Measurements from ENCODE around the gene ELOVL1. TPM values are rescaled to one million over a fixed set of nuclear protein-coding genes. Genes with fewer than 3 reads are reported as not detected.

The ELOVL1 gene
- total RNA-seq, 1 experiment from 2014 or later, result 176 TPM

DNA sequence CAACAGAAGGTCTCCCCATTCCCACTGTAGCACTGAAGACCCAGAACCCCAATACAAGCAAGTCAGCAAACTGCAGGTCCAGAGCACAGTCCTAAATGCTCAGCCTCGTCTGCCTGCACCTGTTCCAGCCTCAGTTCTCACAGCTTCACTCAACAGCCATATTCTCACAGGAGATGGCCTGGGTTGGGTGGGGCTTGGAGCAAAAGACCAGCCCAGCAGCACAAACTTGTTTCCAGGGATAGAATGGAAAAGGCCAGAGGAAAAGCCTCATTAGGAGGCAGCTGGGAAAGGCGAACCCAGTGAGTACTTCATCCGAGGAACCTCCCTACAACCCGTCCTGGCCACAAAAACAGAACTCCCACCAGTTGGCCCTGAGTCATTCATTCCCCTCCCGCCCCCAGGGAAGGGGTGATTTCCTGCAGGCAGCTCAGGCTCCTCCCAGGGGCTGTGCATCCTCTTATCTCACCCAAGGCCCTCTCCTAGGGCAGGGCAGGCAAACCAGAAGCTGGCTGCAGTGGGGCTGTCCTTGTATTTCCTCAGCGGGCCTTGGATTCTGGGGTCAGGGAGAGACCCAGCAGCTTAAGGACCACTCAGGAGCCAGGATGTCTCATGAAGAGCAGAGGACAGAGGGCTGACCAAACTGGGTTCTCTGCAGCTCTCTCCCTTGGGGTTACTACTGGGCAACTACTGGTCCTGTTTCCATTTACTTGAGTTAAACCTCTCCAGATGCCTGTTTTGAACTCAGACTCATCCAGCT lies 37.6 kb downstream of the ELOVL1 start:
- no peak for DNase-seq (ENCODE audit: low spot score)

DNA sequence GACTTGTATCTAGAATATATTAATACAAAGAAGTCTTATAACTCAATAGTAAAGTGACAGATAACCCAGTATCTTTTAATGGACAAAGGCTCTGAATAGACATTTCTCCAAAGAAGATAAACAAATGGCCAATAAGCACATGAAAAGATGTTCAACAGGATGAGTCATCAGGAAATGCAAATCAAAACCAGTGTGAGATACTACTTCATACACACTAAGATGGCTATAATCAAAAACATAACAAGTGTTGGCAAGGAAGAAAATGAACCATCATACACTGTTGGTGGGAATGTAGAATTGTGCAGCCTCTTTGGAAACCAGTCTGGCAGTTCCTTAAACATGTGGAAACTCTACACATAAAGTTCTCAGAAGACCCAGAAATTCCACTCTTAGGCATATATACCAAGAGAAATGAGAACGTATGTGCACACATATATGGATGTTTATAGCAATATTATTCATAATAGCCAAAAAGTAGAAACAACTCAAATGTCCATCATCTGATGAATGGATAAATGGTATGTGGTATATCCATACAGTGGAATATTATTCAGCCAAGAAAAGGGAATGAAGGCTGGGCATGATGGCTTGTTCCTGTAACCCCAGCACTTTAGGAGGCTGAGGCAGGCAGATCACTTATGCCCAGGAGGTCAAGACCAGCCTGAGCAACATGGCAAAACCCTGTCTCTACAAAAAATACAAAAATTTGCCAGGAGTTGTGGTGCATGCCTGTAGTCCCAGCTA lies 40.1 kb downstream of the ELOVL1 start:
- DNase-seq (ENCODE audit: low spot score), result no peak

DNA sequence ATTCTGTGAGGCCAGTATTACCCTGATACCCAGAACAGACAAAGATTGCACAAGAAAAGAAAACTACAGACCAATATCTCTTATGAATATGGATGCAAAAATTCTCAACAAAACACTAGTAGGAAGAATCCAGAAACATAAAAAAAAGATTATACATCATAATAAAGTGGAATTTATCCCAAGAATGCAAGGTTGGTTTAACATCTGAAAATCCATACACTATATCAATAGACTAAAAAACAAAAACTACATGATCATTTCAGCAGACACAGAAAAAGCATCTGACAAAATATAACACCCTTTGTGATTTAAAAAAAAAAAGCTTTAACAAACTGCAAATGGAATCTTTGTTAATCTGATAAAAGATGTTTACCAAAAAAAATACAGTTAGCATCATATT lies 42.4 kb downstream of the ELOVL1 start:
- no peak for DNase-seq (ENCODE audit: low spot score)

DNA sequence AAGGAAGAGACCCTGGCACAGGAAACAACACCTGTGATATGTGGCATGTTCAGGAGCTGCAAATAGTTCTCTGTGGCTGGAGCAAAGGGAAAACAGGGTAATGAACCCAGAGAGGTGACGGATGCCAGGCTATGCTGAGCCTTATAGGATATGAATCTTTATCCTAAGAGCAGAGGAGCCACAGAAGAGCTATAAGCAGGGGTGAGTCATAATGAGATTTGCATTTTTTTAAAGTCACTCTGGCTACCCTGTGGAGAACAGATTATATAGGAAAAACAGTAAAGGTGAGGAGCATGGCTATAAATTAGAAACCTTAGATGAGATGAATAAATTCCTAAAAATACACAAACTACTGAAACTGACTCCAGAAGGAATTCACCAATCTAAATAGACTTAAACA lies 43.0 kb downstream of the ELOVL1 start:
- no peak for DNase-seq (ENCODE audit: low spot score)

- no peak for DNase-seq (ENCODE audit: low spot score)
Observed at GRCh38 chr1:43322506-43322905, 45.3 kb downstream of the ELOVL1 start.

DNA sequence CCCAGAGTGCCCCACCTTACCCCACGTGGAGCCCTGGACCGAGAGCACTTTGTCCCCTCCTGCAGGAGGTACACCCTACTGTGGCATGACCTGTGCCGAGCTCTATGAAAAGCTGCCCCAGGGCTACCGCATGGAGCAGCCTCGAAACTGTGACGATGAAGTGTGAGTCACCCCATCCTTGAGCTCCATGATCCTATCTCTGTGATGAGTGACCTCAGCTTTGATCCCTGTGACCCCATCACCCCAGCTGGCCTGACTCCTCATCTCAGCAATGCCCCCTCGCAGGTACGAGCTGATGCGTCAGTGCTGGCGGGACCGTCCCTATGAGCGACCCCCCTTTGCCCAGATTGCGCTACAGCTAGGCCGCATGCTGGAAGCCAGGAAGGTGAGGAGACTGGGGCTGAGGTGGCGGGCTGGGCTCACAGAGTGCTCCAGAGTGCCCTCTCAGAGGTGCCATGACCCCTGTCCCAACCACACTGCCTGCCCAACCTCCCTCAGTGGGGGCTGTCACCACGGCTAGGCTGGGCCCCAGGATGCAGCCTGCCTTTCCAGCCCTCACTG lies 46.4 kb downstream of the ELOVL1 start:
- no peak for DNase-seq (ENCODE audit: low spot score)

- DNase-seq (ENCODE audit: low spot score), result no peak
Observed at GRCh38 chr1:43319766-43320165, 48.0 kb downstream of the ELOVL1 start.

GRCh38 chr1:43319288-43319687 lies 48.5 kb downstream of the ELOVL1 start:
- DNase-seq (ENCODE audit: low spot score), result no peak

DNA sequence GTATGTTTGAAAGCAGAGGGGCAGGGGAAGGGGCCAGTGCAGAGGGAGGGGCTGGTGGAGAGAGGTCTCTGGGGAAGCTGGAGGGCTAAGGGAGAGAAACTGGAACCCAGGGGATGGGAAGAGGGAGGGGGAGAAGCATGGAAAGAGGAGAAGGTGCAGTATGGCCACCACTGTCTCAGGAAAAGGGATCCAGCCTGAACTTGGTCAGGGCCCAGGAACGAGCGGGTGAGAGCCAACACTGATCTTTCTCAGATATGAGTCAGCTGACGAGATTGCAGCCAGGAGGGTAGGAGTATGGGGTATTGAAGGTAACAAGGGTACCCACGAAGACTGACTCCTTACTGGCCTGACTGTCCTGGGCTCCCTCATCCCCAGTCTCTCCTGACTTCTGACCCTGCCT lies 49.0 kb downstream of the ELOVL1 start:
- DNase-seq (ENCODE audit: low spot score), result no peak

GRCh38 chr1:43317817-43318471 lies 49.9 kb downstream of the ELOVL1 start:
- no peak for DNase-seq (ENCODE audit: low spot score)

- peak; percentile 11 for DNase-seq (ENCODE audit: low spot score)
Observed at GRCh38 chr1:43316738-43317520, 50.9 kb downstream of the ELOVL1 start.

DNA sequence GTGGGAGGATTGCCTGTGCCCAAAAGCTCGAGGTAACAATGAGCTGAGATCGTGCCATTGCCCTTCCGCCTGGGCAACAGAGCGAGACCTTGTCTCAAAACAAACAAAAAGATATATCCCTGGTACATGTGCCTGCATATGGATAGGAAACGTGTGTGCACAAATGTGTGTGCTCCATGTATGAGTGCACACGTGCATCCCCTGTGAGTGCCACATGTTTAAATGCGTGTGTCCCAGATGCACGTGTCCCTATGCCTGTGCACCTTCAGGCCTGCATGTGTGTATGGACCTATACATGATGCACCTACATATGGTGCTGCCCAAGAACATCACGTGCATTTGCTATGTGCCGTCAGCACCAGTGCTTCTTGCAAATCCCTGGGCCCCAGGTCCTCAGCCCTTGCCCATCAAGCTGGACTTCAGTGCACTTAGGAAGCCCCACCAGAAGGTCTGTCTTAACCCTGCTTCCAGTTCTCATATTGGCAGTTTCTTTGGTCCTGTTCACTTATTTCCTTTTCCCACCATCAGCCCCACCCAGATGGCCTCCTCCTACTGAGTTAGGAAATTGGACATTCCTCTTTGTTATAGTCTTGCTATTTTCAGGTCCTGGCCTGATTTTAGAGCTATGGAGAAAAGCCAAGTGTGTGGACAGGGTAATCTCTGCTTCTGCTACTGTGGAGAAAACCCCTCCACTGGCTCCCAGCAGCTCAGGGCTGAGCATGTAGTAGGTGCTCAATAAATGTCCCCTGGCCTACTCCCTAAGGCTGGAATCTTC lies 51.7 kb downstream of the ELOVL1 start:
- DNase-seq (ENCODE audit: low spot score), result no peak

- DNase-seq (ENCODE audit: low spot score), result no peak
Observed at GRCh38 chr1:43315481-43315880, 52.3 kb downstream of the ELOVL1 start.

DNA sequence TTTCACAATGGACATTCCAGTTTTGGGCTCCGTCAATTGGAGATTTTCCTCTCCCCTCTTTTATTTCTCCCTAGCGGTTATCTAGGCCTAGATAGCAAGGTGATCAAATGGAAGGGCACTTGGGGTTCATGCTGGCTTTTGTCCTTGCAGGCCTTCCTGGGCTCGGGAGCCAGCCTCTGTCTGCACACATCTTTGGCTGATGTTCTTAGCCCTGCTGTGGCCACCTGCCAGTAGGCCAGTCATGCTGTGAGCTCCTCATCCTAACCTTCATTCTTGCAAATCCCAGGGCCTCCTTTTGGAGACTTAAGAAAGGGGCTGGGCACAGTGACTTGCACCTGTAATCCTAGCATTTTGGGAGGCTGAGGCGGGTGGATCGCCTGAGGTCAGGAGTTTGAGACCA lies 53.6 kb downstream of the ELOVL1 start:
- DNase-seq (ENCODE audit: low spot score), result no peak

DNA sequence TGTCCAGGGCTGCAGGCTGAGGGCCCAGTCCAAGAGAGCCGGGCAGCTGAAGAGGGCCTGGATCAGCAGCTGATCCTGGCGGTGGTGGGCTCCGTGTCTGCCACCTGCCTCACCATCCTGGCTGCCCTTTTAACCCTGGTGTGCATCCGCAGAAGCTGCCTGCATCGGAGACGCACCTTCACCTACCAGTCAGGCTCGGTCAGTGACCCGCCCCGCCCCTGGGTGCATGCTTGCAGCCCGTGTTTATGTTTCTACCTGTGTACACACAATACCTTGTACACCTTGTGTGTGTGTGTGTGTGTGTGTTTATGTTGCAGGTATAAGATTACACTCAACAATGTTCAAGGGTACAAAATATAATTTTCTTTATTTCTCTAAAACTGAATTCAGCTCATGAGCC lies 54.0 kb downstream of the ELOVL1 start:
- DNase-seq (ENCODE audit: low spot score), result peak; percentile 32

Other genes with a start within 250 kb of the ELOVL1 start
- gene EBNA1BP2, start 195.7 kb downstream of the ELOVL1 start, total RNA-seq (2014; rRNA removed; shearing (Covaris generic)), result 112 and 134 TPM in 2 replicates
- 0.38 and 0.99 TPM in 2 replicates for gene CFAP57, start 195.7 kb downstream of the ELOVL1 start, total RNA-seq (2014; rRNA removed; shearing (Covaris generic))
- gene TMEM125, start 98.0 kb downstream of the ELOVL1 start, total RNA-seq (2014; rRNA removed; shearing (Covaris generic)), result 64.2 and 65.2 TPM in 2 replicates
- 39.0 and 58.2 TPM in 2 replicates for gene C1orf210, start 82.4 kb downstream of the ELOVL1 start, total RNA-seq (2014; rRNA removed; shearing (Covaris generic))
- gene TIE1, start 67.0 kb downstream of the ELOVL1 start, total RNA-seq (2014; rRNA removed; shearing (Covaris generic)), result not detected in 2 replicates
- gene MPL, start 30.2 kb downstream of the ELOVL1 start, total RNA-seq (2014; rRNA removed; shearing (Covaris generic)), result 0.79 TPM in 1 of 2 replicates, not detected in the other
- gene CDC20, start 9.0 kb downstream of the ELOVL1 start, total RNA-seq (2014; rRNA removed; shearing (Covaris generic)), result 278 and 304 TPM in 2 replicates
- 33.9 and 36.5 TPM in 2 replicates for gene MED8, start 21.8 kb upstream of the ELOVL1 start, total RNA-seq (2014; rRNA removed; shearing (Covaris generic))
- 17.5 and 21.9 TPM in 2 replicates for gene SZT2, start 21.9 kb upstream of the ELOVL1 start, total RNA-seq (2014; rRNA removed; shearing (Covaris generic))
- 59.7 and 69.1 TPM in 2 replicates for gene HYI, start 85.9 kb upstream of the ELOVL1 start, total RNA-seq (2014; rRNA removed; shearing (Covaris generic))
- gene PTPRF, start 162.9 kb upstream of the ELOVL1 start, total RNA-seq (2014; rRNA removed; shearing (Covaris generic)), result 101 and 122 TPM in 2 replicates

All from HT-29 (cell line).